Renal cortex interstitium (tissue), 11 donors: ENCODE measurements around the gene NCOA6. TPM values are rescaled to one million over a fixed set of nuclear protein-coding genes. Genes with fewer than 3 reads are reported as not detected.
A peak's percentile ranks its signal among the peaks of the same experiment; 100 is the strongest.

Source experiments
- DNase-seq, 11 donors: peaks; one replicate each; pipeline ENCODE4 v3.0.0-alpha.2; 2013; ENCODE audit warnings: low read depth in 9 of 11, low spot score in 4 of 11; ENCODE audit errors: extremely low read depth in 1 of 11
- polyA plus RNA-seq, 3 donors: library from polyadenylated mRNA; unstranded; fragments of 120-200 nt; gene quantifications; one replicate each; pipeline ENCODE4 v1.2.1, GENCODE V29; 2013; ENCODE audit not compliant: insufficient read length in 3 of 3

The NCOA6 gene
- polyA plus RNA-seq, 3 donors = 40.3 to 55.8 (median 51.3) TPM

DNA sequence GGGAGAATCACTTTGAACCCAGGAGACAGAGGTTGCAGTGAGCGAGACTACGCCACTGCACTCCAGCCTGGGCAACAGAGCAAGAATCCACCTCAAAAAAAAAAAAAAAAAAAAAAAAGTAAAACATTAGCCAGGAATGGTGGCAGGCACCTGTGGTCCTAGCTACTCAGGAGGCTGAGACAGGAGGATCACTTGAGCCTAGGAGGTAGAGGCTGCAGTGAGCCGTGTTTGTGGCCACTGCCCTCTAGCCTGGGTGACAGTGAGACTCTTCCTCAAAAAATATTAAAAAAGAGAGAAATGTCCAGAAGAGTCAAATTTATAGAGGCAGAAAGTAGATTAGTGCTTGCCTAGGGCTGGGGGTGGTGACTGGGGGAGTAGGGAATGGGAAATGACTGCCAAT lies 141.8 kb downstream of the NCOA6 start:
- no peak for DNase-seq

DNA sequence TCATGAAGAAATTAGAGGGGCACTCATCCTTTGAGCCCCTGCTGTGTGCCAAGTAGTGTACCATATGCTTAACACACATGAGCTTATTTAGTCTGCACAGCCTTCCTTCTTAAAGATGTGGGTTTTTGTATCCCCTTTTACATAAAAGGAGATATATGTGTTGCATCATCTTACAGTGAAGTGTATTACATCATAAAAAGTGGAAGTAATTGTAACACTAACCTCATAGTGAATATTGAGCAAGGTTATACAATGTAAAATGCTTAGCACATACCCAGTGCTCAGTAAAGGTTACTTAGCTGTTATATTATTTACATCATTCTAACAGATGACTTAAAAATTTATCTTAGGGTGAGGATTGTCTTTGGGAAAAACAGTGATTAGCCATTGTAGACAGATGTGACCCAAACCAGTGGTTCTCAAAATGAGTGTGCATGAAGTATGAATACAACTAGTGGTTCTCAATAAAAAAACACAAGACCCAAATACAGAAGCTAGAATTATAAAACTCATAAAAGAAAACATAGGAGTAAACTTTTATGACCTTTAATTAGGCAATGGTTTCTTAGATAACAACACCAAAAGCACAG lies 144.8 kb downstream of the NCOA6 start:
- DNase-seq = no peak

DNA sequence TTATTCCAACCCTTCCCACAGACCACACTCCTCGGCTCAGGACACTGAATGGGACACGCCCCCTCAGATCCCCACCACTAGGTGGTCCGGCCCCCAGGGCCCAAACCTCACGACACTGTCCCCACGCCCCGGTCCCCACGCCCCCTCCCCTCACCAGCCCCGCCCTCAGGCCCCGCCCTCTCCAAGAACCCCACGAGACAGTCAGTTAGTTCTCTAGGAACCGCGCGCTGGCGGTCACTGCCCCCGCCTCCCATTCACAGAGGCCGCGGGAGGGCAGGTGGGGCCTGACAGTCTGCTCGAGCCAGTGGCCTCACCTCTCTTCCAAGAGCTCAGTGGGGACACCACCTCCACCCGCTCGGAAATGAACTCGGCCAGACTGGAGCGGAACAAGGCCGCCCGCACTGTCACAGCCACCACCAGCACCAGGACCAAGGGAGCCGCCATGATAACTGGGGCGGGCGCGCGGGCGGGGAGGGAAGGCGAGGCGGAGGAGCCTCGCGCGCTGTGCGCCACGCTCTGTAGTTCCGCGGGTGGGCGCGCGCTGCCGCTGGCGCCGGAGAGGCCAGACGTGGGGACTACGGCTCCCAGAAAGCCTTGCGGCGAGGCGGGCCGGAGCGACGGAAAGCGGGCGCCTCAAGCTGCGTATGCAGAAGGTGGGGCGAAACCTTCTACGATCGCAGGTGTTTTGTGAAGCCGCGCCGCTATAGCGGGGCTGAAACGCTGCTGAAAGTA lies 148.6 kb downstream of the NCOA6 start, which contains the start of gene PIGU:
Gene PIGU, minus strand, starts transcription at position 451 of the 732 bp plus-strand sequence. Its CDS starts 7 bp downstream, at position 444.
- DNase-seq = peak; percentile 81 to 96 (median 93)

DNA sequence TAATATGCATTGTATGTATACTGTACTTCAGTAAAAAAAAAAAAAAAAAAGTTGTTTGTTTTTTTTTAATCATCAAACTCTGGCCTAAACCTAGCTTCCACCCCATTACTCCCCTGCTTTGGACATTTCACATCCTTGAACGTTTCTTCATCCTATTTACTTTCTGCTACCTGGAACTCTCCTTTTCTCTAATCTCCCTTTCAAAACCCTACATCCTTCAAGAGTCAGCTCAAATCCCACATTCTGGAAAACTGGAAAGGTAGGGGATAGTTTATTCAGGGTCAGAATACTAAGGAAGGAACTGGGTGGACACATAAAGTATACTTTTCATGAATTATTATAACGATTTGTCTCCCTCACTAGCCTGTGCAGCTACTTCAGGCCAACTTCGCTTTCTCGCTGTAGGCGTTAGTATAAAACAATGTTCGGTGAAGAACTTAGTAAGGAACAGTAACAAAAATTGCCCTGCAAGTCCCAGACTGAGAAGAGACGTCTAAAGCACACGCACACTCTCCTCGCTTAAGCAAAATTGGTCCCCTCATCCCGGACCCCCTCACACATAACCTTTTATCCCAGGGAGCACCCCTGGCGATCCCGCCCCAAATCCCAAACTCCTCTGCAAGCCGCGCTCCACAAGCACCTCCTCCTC lies 149.3 kb downstream of the NCOA6 start:
- no peak for DNase-seq

DNA sequence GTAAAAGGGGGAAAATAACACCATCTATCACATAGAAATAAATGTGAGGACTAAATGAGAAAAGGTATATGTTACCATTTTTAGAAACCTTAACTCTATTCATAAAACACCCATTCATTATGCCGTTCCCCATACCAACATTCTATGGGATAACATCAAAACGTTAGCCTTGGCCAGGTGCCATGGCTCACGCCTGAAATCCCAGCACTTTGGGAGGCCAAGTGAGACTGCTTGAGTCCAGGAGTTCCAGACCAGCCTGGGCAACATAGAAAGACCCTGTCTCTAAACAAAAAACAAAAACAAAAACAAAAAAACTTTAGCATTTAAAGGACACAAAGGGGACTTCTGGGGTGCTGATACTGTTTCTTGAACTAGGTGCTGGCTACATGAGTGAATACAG lies 149.9 kb downstream of the NCOA6 start:
- no peak for DNase-seq

DNA sequence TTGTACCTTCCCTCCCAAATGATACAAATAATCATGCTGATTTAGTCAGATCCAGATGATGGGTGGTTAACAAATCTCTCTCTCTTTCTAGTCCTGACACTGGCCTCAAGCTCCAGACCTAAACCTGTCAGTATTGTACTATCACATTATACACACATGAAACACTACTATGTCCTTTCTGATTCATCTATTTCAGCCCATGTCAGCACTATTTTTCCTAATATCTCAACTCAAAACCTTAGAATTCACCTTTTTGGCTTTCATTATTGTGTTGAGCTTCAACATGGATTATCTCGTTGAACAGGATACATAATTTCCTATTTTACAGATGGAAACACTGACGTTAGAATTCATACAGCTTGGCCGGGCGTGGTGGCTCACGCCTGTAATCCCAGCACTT lies 152.0 kb downstream of the NCOA6 start:
- no peak for DNase-seq

DNA sequence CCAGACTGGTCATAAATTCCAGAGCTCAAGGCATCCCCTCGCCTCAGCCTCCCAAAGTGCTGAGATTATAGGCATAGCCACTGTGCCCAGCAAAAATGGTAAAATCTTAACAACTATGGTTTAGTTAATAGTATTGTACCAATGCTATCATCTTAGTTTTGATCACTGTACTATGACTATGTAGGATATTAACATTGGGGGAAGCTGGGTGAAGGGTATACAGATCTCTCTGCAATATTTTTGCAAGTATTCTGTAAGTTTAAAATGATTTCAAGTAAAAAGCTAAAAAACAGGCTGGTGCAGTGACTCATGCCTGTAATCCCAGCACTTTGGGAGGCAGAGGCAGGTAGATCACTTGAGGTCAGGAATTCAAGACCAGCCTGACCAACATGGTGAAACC lies 156.4 kb downstream of the NCOA6 start:
- no peak for DNase-seq

Other genes with a start within 250 kb of the NCOA6 start
- gene PIGU, start 148.6 kb downstream of the NCOA6 start, polyA plus RNA-seq = 10 to 100 TPM; 35.4 to 41.2 (median 39.6) TPM
- 10 to 100 TPM; 11.9 to 17.4 (median 13.8) TPM for gene TP53INP2, start 121.3 kb downstream of the NCOA6 start, polyA plus RNA-seq
- 10 to 100 TPM; 18.4 to 34.4 (median 22.8) TPM for gene GGT7, start 47.2 kb upstream of the NCOA6 start, polyA plus RNA-seq
- gene ACSS2, start 51.0 kb upstream of the NCOA6 start, polyA plus RNA-seq = 10 to 100 TPM; 38.2 to 53.5 (median 40.8) TPM
- 10 to 100 TPM; 50.1 to 57.9 (median 57.4) TPM for gene GSS, start 130.2 kb upstream of the NCOA6 start, polyA plus RNA-seq
- gene MYH7B, start 130.2 kb upstream of the NCOA6 start, polyA plus RNA-seq = 1 to 10 TPM in 2 of 3 donors, under 1 TPM in 1; 0.84 to 2.7 (median 1.6) TPM